Vagina (tissue), 2 donors: ENCODE results near the gene LCORL.

Experiments used
- POLR2A ChIP-seq, 2 donors: fragments of 450-650 bp; IDR thresholded peaks; one replicate each; pipeline ENCODE4 v1.6.1; 2017; ENCODE audit warnings: antibody characterized with exemption in 2 of 2, mild to moderate bottlenecking in 2 of 2, moderate library complexity in 2 of 2
- POLR2AphosphoS5 ChIP-seq, 2 donors: sonication (generic); formaldehyde crosslinking; IDR thresholded peaks; one replicate each; pipeline ENCODE4 v1.9.0; 2017; ENCODE audit warnings: antibody characterized with exemption in 2 of 2, mild to moderate bottlenecking in 2 of 2, low read depth in 1 of 2; ENCODE audit not compliant: insufficient read depth in 1 of 2
- TF ChIP-seq, protein P1 (sequence below), 3 experiments: fragments of 450-650 bp in 2 of 3; fragments of 200-600 bp in 1 of 3; sonication (generic) in 1 of 3; IDR thresholded peaks; one replicate each; pipeline ENCODE4 v1.5.1; 2017 to 2019; ENCODE audit warnings: antibody characterized with exemption in 3 of 3, mild to moderate bottlenecking in 2 of 3, moderate library complexity in 2 of 3

- TF ChIP-seq, protein P1, sequence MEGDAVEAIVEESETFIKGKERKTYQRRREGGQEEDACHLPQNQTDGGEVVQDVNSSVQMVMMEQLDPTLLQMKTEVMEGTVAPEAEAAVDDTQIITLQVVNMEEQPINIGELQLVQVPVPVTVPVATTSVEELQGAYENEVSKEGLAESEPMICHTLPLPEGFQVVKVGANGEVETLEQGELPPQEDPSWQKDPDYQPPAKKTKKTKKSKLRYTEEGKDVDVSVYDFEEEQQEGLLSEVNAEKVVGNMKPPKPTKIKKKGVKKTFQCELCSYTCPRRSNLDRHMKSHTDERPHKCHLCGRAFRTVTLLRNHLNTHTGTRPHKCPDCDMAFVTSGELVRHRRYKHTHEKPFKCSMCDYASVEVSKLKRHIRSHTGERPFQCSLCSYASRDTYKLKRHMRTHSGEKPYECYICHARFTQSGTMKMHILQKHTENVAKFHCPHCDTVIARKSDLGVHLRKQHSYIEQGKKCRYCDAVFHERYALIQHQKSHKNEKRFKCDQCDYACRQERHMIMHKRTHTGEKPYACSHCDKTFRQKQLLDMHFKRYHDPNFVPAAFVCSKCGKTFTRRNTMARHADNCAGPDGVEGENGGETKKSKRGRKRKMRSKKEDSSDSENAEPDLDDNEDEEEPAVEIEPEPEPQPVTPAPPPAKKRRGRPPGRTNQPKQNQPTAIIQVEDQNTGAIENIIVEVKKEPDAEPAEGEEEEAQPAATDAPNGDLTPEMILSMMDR (IDR thresholded peaks at IDR 0.05) = no peak
- no peak for TF ChIP-seq POLR2A (IDR thresholded peaks at IDR 0.05)
- no peak for TF ChIP-seq POLR2AphosphoS5 (IDR thresholded peaks at IDR 0.05; ENCODE audit: insufficient read depth in 1 of 2, low read depth in 1 of 2)
Observed at GRCh38 chr4:18034099-18034498, 12.5 kb upstream of the LCORL start.
